HL-60 (cell line): ENCODE measurements around the gene NUCKS1.

Experiments
- GABPA ChIP-seq: IDR thresholded peaks from 2 replicates; pipeline ENCODE4 v1.6.1; 2012; ENCODE audit warnings: low read depth
- POLR2AphosphoS5 ChIP-seq: IDR thresholded peaks from 2 replicates; pipeline ENCODE4 v1.6.1; 2012; ENCODE audit warnings: low read depth
- SPI1 ChIP-seq: IDR thresholded peaks from 2 replicates; pipeline ENCODE4 v1.6.1; 2012; ENCODE audit warnings: low read depth, mild to moderate bottlenecking, borderline replicate concordance
- TF ChIP-seq, protein P1 (sequence below): IDR thresholded peaks from one replicate; pipeline ENCODE4 v1.5.1; 2011; ENCODE audit warnings: low read length, control low read depth, inconsistent platforms; ENCODE audit not compliant: insufficient read depth
- TF ChIP-seq, protein P2 (sequence below): IDR thresholded peaks from 2 replicates; pipeline ENCODE4 v1.6.1; 2012; ENCODE audit warnings: low read depth; ENCODE audit not compliant: insufficient replicate concordance

DNA sequence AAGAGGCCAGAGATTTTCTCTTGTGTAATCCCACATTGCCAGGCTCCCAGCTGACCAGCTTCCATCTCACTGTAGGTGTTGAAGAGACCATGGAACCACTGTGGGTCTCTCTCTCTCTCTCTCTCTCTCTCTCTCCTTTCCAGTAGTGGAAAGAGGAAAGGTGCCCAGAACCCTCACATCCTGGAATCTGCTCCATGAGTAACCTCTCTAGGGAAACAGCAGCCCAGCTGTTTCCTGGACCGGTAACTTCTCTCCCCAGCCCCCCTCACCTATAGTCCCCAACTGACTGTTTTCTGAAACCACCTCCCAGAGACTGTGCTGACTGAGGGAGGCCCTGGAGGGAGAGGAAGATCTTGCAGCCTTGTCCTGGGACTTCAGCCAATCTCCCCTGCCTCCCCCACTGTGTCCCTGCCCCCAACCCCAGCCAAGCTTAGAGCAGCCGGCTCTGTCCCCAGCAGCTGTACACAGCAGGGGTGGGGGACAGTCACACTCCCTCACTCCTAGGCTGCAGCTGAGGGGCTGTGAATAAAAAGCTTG lies 49.0 kb downstream of the NUCKS1 start:
- TF ChIP-seq, protein P1, sequence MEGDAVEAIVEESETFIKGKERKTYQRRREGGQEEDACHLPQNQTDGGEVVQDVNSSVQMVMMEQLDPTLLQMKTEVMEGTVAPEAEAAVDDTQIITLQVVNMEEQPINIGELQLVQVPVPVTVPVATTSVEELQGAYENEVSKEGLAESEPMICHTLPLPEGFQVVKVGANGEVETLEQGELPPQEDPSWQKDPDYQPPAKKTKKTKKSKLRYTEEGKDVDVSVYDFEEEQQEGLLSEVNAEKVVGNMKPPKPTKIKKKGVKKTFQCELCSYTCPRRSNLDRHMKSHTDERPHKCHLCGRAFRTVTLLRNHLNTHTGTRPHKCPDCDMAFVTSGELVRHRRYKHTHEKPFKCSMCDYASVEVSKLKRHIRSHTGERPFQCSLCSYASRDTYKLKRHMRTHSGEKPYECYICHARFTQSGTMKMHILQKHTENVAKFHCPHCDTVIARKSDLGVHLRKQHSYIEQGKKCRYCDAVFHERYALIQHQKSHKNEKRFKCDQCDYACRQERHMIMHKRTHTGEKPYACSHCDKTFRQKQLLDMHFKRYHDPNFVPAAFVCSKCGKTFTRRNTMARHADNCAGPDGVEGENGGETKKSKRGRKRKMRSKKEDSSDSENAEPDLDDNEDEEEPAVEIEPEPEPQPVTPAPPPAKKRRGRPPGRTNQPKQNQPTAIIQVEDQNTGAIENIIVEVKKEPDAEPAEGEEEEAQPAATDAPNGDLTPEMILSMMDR, result no peak
- TF ChIP-seq POLR2AphosphoS5 (no peak), GABPA (no peak), SPI1 (no peak)
- TF ChIP-seq, protein P2, sequence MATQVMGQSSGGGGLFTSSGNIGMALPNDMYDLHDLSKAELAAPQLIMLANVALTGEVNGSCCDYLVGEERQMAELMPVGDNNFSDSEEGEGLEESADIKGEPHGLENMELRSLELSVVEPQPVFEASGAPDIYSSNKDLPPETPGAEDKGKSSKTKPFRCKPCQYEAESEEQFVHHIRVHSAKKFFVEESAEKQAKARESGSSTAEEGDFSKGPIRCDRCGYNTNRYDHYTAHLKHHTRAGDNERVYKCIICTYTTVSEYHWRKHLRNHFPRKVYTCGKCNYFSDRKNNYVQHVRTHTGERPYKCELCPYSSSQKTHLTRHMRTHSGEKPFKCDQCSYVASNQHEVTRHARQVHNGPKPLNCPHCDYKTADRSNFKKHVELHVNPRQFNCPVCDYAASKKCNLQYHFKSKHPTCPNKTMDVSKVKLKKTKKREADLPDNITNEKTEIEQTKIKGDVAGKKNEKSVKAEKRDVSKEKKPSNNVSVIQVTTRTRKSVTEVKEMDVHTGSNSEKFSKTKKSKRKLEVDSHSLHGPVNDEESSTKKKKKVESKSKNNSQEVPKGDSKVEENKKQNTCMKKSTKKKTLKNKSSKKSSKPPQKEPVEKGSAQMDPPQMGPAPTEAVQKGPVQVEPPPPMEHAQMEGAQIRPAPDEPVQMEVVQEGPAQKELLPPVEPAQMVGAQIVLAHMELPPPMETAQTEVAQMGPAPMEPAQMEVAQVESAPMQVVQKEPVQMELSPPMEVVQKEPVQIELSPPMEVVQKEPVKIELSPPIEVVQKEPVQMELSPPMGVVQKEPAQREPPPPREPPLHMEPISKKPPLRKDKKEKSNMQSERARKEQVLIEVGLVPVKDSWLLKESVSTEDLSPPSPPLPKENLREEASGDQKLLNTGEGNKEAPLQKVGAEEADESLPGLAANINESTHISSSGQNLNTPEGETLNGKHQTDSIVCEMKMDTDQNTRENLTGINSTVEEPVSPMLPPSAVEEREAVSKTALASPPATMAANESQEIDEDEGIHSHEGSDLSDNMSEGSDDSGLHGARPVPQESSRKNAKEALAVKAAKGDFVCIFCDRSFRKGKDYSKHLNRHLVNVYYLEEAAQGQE, result no peak
